Measurements from ENCODE around the gene SPATA31C1. TPM values are rescaled to one million over a fixed set of nuclear protein-coding genes. Genes with fewer than 3 reads are reported as not detected.

The SPATA31C1 gene
- total and polyA plus RNA-seq, 7 donors, result not detected

DNA sequence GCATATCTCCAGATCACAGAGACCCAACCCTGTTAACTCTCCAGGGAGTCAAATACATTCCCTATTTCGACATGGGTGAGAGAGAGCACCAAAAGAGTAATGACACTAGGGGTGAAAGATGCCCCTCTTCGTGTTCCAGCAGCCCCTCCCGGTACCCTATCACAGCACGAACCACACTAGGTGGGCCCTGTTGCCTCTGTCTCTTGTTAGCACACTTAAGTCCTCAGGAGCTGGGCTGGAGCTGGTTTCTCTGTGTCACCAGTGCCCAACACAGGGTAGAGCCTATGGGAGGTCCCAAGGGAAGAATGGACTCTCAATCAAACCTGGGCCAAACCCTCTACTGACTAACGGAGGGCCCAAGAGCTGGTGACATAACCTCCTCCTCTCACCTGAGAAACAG, 55.4 kb downstream of the SPATA31C1 start:
- no peak overlapping the region for H3K4me3 ChIP-seq
- no peaks in the 10 kb centered on the region for H3K9me3 ChIP-seq
- DNase-seq (no peak), ATAC-seq (no peak)
- 81 to 85% (median 84%) methylated on average over 5 of the region's 5 CpGs for WGBS, 3 donors
- H3K27ac ChIP-seq, result no peak overlapping the region
- H3K27me3 ChIP-seq (ENCODE audit: insufficient read depth in 3 of 3, low read length in 2 of 3), result no peaks in the 10 kb centered on the region
- H3K4me1 ChIP-seq, result no peaks in the 10 kb centered on the region
- TF ChIP-seq, protein P1, sequence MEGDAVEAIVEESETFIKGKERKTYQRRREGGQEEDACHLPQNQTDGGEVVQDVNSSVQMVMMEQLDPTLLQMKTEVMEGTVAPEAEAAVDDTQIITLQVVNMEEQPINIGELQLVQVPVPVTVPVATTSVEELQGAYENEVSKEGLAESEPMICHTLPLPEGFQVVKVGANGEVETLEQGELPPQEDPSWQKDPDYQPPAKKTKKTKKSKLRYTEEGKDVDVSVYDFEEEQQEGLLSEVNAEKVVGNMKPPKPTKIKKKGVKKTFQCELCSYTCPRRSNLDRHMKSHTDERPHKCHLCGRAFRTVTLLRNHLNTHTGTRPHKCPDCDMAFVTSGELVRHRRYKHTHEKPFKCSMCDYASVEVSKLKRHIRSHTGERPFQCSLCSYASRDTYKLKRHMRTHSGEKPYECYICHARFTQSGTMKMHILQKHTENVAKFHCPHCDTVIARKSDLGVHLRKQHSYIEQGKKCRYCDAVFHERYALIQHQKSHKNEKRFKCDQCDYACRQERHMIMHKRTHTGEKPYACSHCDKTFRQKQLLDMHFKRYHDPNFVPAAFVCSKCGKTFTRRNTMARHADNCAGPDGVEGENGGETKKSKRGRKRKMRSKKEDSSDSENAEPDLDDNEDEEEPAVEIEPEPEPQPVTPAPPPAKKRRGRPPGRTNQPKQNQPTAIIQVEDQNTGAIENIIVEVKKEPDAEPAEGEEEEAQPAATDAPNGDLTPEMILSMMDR (IDR thresholded peaks at IDR 0.05), result no peak
- H3K36me3 ChIP-seq (ENCODE audit: insufficient read depth in 1 of 2, low read depth in 1 of 2), result no peaks in the 10 kb centered on the region
- intact Hi-C loops (cut with DNase I), result no loop called here

Other genes with a start within 250 kb of the SPATA31C1 start
- gene CTSL, start 191.8 kb upstream of the SPATA31C1 start, total RNA-seq, result 10 to 100 TPM; 45.8 to 93.6 (median 73.8) TPM
- gene CTSL, start 191.8 kb upstream of the SPATA31C1 start, polyA plus RNA-seq, result 100 to 1,000 TPM in 1 of 3 donors, 10 to 100 TPM in 2; 73.4 to 995 (median 75.3) TPM
- not detected for gene SPATA31E1, start 35.1 kb upstream of the SPATA31C1 start, total RNA-seq
- not detected for gene SPATA31E1, start 35.1 kb upstream of the SPATA31C1 start, polyA plus RNA-seq
- 1 to 10 TPM; 1.1 to 3.0 (median 1.5) TPM for gene CDK20, start 56.6 kb downstream of the SPATA31C1 start, total RNA-seq
- 1 to 10 TPM; 2.0 to 3.3 (median 2.1) TPM for gene CDK20, start 56.6 kb downstream of the SPATA31C1 start, polyA plus RNA-seq
- gene SPATA31C2, start 220.5 kb downstream of the SPATA31C1 start, total RNA-seq, result not detected
- not detected for gene SPATA31C2, start 220.5 kb downstream of the SPATA31C1 start, polyA plus RNA-seq